Duodenal mucosa (tissue), 2 donors: ENCODE data around the gene WNT5B.

Experiments used
- H3K27ac ChIP-seq: one replicate; pipeline ENCODE4 v1.7.0; 2013; ENCODE audit warnings: low read depth, low read length
- H3K27me3 ChIP-seq, 2 donors: one replicate each; pipeline ENCODE4 v1.7.0; 2013; ENCODE audit warnings: low read length in 2 of 2, control low read depth in 1 of 2; ENCODE audit not compliant: insufficient read depth in 2 of 2, control insufficient read depth in 1 of 2
- H3K36me3 ChIP-seq, 2 donors: one replicate each; pipeline ENCODE4 v1.7.0; 2013; ENCODE audit warnings: low read length in 2 of 2, control low read depth in 1 of 2; ENCODE audit not compliant: insufficient read depth in 2 of 2, control insufficient read depth in 1 of 2
- H3K4me1 ChIP-seq, 2 donors: one replicate each; pipeline ENCODE4 v1.7.0; 2013; ENCODE audit warnings: low read length in 2 of 2, control low read depth in 1 of 2; ENCODE audit not compliant: insufficient read depth in 2 of 2, control insufficient read depth in 1 of 2
- H3K4me3 ChIP-seq, 2 donors: one replicate each; pipeline ENCODE4 v1.7.0; 2013; ENCODE audit warnings: low read length in 2 of 2, low read depth in 1 of 2
- H3K9ac ChIP-seq, 2 donors: one replicate each; pipeline ENCODE4 v1.7.0; 2013; ENCODE audit warnings: low read length in 2 of 2, low read depth in 1 of 2
- H3K9me3 ChIP-seq, 2 donors: one replicate each; pipeline ENCODE4 v1.7.0; 2013; ENCODE audit warnings: low read length in 2 of 2, control low read depth in 1 of 2; ENCODE audit not compliant: control insufficient read depth in 1 of 2

WNT5B gene

GRCh38 chr12:1611803-1612572 is 17.0 kb upstream of the WNT5B start:
- no peak overlapping the region for H3K4me3 ChIP-seq
- H3K27me3 ChIP-seq, result peaks cover 0 to 2% of the 10 kb centered on the region in 2 donors
- H3K9ac ChIP-seq, result no peak overlapping the region
- no peaks in the 10 kb centered on the region for H3K4me1 ChIP-seq
- no peaks in the 10 kb centered on the region for H3K36me3 ChIP-seq
- H3K9me3 ChIP-seq, result no peaks in the 10 kb centered on the region
- no peak overlapping the region for H3K27ac ChIP-seq

GRCh38 chr12:1613860-1614259 is 15.2 kb upstream of the WNT5B start:
- H3K9ac ChIP-seq, result no peak overlapping the region
- H3K9me3 ChIP-seq, result no peaks in the 10 kb centered on the region
- H3K4me1 ChIP-seq, result no peaks in the 10 kb centered on the region
- peaks cover 0 to 2% of the 10 kb centered on the region in 2 donors for H3K27me3 ChIP-seq
- H3K27ac ChIP-seq, result no peak overlapping the region
- H3K36me3 ChIP-seq, result no peaks in the 10 kb centered on the region
- no peak overlapping the region for H3K4me3 ChIP-seq

GRCh38 chr12:1614360-1614759 is 14.7 kb upstream of the WNT5B start:
- no peaks in the 10 kb centered on the region for H3K9me3 ChIP-seq
- no peak overlapping the region for H3K9ac ChIP-seq
- no peaks in the 10 kb centered on the region for H3K36me3 ChIP-seq
- no peak overlapping the region for H3K4me3 ChIP-seq
- no peaks in the 10 kb centered on the region for H3K4me1 ChIP-seq
- peaks cover 0 to 2% of the 10 kb centered on the region in 2 donors for H3K27me3 ChIP-seq
- no peak overlapping the region for H3K27ac ChIP-seq

- Histone ChIP-seq H3K4me1 (no peaks in the 10 kb centered on the region), H3K27me3 (peaks cover 0 to 2% of the 10 kb centered on the region in 2 donors), H3K4me3 (no peak overlapping the region), H3K27ac (no peak overlapping the region), H3K9me3 (no peaks in the 10 kb centered on the region), H3K9ac (no peak overlapping the region), H3K36me3 (no peaks in the 10 kb centered on the region)
Observed at GRCh38 chr12:1616233-1617066, 12.6 kb upstream of the WNT5B start.

GRCh38 chr12:1618489-1618888 is 10.5 kb upstream of the WNT5B start:
- Histone ChIP-seq H3K27ac (no peak overlapping the region), H3K9me3 (no peaks in the 10 kb centered on the region), H3K36me3 (no peaks in the 10 kb centered on the region), H3K27me3 (no peaks in the 10 kb centered on the region), H3K4me3 (no peak overlapping the region), H3K4me1 (no peaks in the 10 kb centered on the region), H3K9ac (no peak overlapping the region)

- Histone ChIP-seq H3K4me3 (no peak overlapping the region), H3K36me3 (no peaks in the 10 kb centered on the region), H3K4me1 (no peaks in the 10 kb centered on the region), H3K9ac (no peak overlapping the region), H3K27ac (no peak overlapping the region), H3K27me3 (no peaks in the 10 kb centered on the region), H3K9me3 (no peaks in the 10 kb centered on the region)
Observed at GRCh38 chr12:1619159-1619558, 9.9 kb upstream of the WNT5B start.

GRCh38 chr12:1619587-1619986 is 9.4 kb upstream of the WNT5B start:
- Histone ChIP-seq H3K36me3 (no peaks in the 10 kb centered on the region), H3K27me3 (no peaks in the 10 kb centered on the region), H3K4me3 (no peak overlapping the region), H3K27ac (no peak overlapping the region), H3K9ac (no peak overlapping the region), H3K9me3 (no peaks in the 10 kb centered on the region), H3K4me1 (no peaks in the 10 kb centered on the region)

GRCh38 chr12:1620092-1620491 is 8.9 kb upstream of the WNT5B start:
- H3K4me3 ChIP-seq, result no peak overlapping the region
- H3K27ac ChIP-seq, result no peak overlapping the region
- H3K36me3 ChIP-seq, result no peaks in the 10 kb centered on the region
- no peaks in the 10 kb centered on the region for H3K9me3 ChIP-seq
- H3K27me3 ChIP-seq, result no peaks in the 10 kb centered on the region
- H3K4me1 ChIP-seq, result peaks cover 0 to under 1% of the 10 kb centered on the region in 2 donors
- H3K9ac ChIP-seq, result no peak overlapping the region

GRCh38 chr12:1622406-1622805 is 6.6 kb upstream of the WNT5B start:
- no peak overlapping the region for H3K4me3 ChIP-seq
- no peaks in the 10 kb centered on the region for H3K9me3 ChIP-seq
- peaks cover 0 to 6% of the 10 kb centered on the region in 2 donors for H3K4me1 ChIP-seq
- H3K36me3 ChIP-seq, result no peaks in the 10 kb centered on the region
- peaks cover 0 to under 1% of the 10 kb centered on the region in 2 donors for H3K27me3 ChIP-seq
- H3K9ac ChIP-seq, result no peak overlapping the region
- H3K27ac ChIP-seq, result no peak overlapping the region
